Right lobe of liver (tissue), 6 donors: ENCODE data around the gene C4BPA. TPM values are rescaled to one million over a fixed set of nuclear protein-coding genes. Genes with fewer than 3 reads are reported as not detected.

Experiments used
- ATAC-seq, 4 donors: fragments of 200-7000 bp; cut with Tn5 transposase; one replicate each; pipeline ENCODE4 v1.9.1; 2020; ENCODE audit warnings: mild to moderate bottlenecking in 4 of 4, moderate library complexity in 4 of 4
- DNase-seq, 3 donors: peaks; one replicate each; pipeline ENCODE4 v3.0.0-alpha.2; 2020
- H3K27ac ChIP-seq, 3 donors: fragments of 200-600 bp; one replicate each; pipeline ENCODE4 v1.8.0; 2022
- H3K27me3 ChIP-seq, 2 donors: fragments of 200-600 bp; one replicate each; pipeline ENCODE4 v1.8.0; 2022
- H3K36me3 ChIP-seq, 4 donors: fragments of 200-600 bp; sonication (generic) in 1 of 4; one replicate each; pipeline versions ENCODE4 v1.5.1 to v1.8.0; 2017 to 2022; ENCODE audit warnings: control low read depth in 1 of 4
- H3K4me1 ChIP-seq, 4 donors: fragments of 200-600 bp; sonication (generic) in 1 of 4; one replicate each; pipeline versions ENCODE4 v1.5.1 to v1.8.0; 2017 to 2022; ENCODE audit warnings: control low read depth in 1 of 4
- H3K4me3 ChIP-seq, 3 donors: fragments of 200-600 bp; one replicate each; pipeline ENCODE4 v1.8.0; 2022
- H3K9me3 ChIP-seq, 4 donors: fragments of 200-600 bp; sonication (generic) in 1 of 4; one replicate each; pipeline versions ENCODE4 v1.5.1 to v1.8.0; 2017 to 2022; ENCODE audit warnings: control low read depth in 1 of 4
- CTCF ChIP-seq, 4 donors: fragments of 200-600 bp in 3 of 4; fragments of 450-650 bp in 1 of 4; IDR thresholded peaks; one replicate each; pipeline versions ENCODE4 v1.5.1 to v1.8.0; 2016 to 2022; ENCODE audit warnings: antibody characterized with exemption in 4 of 4, mild to moderate bottlenecking in 2 of 4
- POLR2A ChIP-seq: fragments of 450-650 bp; IDR thresholded peaks from one replicate; pipeline ENCODE4 v1.6.1; 2017; ENCODE audit warnings: antibody characterized with exemption, mild to moderate bottlenecking
- WGBS: methylation state at CpG from one replicate; pipeline ENCODE4 v1.1.6; 2018; ENCODE audit warnings: low coverage, low lambda C conversion rate; ENCODE audit not compliant: insufficient coverage; ENCODE audit errors: missing lambda C conversion rate; 5-methylcytosine and 5-hydroxymethylcytosine counted together
- intact Hi-C, 2 donors: fragments of 100-400 bp; cut with DNase I; formaldehyde crosslinking; loops; one replicate each; pipeline versions ENCODE4 v1.11.2 to v1.14.1; 2022
- total RNA-seq, 6 experiments: library from RNA; depleted of rRNA in 2 of 6; stranded (reverse); fragments of >200 nt in 2 of 6; fragmentation: NEBNext Ultra II Directional in 3 of 6; extraction: Animal tissue kit (Norgen Biotek cat#: 25700) in 3 of 6; gene quantifications; one replicate each; pipeline versions ENCODE4 v1.1.0 to v1.2.4, GENCODE V29; 2016 to 2023
- donor health status: DM: no; HTN: yes; CAD: no.
- donor health status: DM: no; HTN: no; CAD: no.
- donor health status: DM: no; HTN: no; CAD: no.
- donor health status: DM: no; HTN: yes; CAD: no.
- donor health status: DM: no; HTN: yes; CAD: no.

The C4BPA gene
- total RNA-seq, 6 experiments from 2014 or later, result 746 to 1,325 (median 959) TPM

- Histone ChIP-seq H3K27me3 (no peaks in the 10 kb centered on the region), H3K4me3 (no peak overlapping the region), H3K36me3 (peaks cover 0 to 27% (median 3%) of the 10 kb centered on the region in 4 donors), H3K4me1 (no peaks in the 10 kb centered on the region), H3K9me3 (no peaks in the 10 kb centered on the region), H3K27ac (no peak overlapping the region)
- DNase-seq (no peak), ATAC-seq (no peak)
- TF ChIP-seq POLR2A (no peak), CTCF (IDR thresholded peaks at IDR 0.05) (no peak)
- no CpG with 5 or more reads among the region's 5 CpGs for WGBS
- intact Hi-C loops, result no loop called here
These were observed 34.1 kb upstream of the C4BPA start for GRCh38 chr1:207069858-207070506.

- no peaks in the 10 kb centered on the region for H3K9me3 ChIP-seq
- TF ChIP-seq POLR2A (no peak), CTCF (IDR thresholded peaks at IDR 0.05) (no peak)
- 59% methylated on average over 2 of the region's 4 CpGs for WGBS
- ATAC-seq, result peak in 3 of 4 donors; percentile 23 to 28 (median 24)
- H3K4me3 ChIP-seq, result no peak overlapping the region
- H3K27me3 ChIP-seq, result no peaks in the 10 kb centered on the region
- intact Hi-C loops, result no loop called here
- peaks cover 0 to 19% (median under 1%) of the 10 kb centered on the region in 4 donors for H3K36me3 ChIP-seq
- no peaks in the 10 kb centered on the region for H3K4me1 ChIP-seq
- H3K27ac ChIP-seq, result no peak overlapping the region
- DNase-seq, result no peak
These were observed 33.2 kb upstream of the C4BPA start for GRCh38 chr1:207070811-207071210.

GRCh38 chr1:207071426-207071825 lies 32.6 kb upstream of the C4BPA start:
- no peak for DNase-seq
- Histone ChIP-seq H3K4me1 (no peaks in the 10 kb centered on the region), H3K27me3 (no peaks in the 10 kb centered on the region), H3K27ac (no peak overlapping the region), H3K36me3 (peaks cover 0 to 15% (median under 1%) of the 10 kb centered on the region in 4 donors), H3K9me3 (no peaks in the 10 kb centered on the region), H3K4me3 (no peak overlapping the region)
- no peak for ATAC-seq
- 88% methylated on average over 6 of the region's 6 CpGs for WGBS
- TF ChIP-seq CTCF (IDR thresholded peaks at IDR 0.05) (no peak), POLR2A (no peak)
- intact Hi-C loops, result no loop called here

GRCh38 chr1:207072233-207072632 lies 31.8 kb upstream of the C4BPA start:
- H3K27ac ChIP-seq, result no peak overlapping the region
- H3K9me3 ChIP-seq, result no peaks in the 10 kb centered on the region
- no peak overlapping the region for H3K4me3 ChIP-seq
- H3K36me3 ChIP-seq, result peaks cover 0 to 15% (median under 1%) of the 10 kb centered on the region in 4 donors
- H3K4me1 ChIP-seq, result peaks cover 0 to 2% (median 0%) of the 10 kb centered on the region in 4 donors
- DNase-seq, result no peak
- H3K27me3 ChIP-seq, result no peaks in the 10 kb centered on the region
- ATAC-seq, result no peak
- TF ChIP-seq CTCF (IDR thresholded peaks at IDR 0.05), result no peak
- TF ChIP-seq POLR2A, result no peak
- 44% methylated on average over 6 of the region's 8 CpGs for WGBS
- intact Hi-C loops, result no loop called here
